Mesenchymal stem cell (in vitro differentiated cells and primary cell): ENCODE measurements around the gene HSD3B1.

Experiments
- DNase-seq: peaks from one replicate; pipeline ENCODE4 v3.0.0-alpha.2; 2013
- H2AFZ ChIP-seq: one replicate; pipeline ENCODE4 v1.6.1; 2013; ENCODE audit warnings: low read depth, mild to moderate bottlenecking, control low read depth, inconsistent platforms, low read length, moderate library complexity
- H2AK5ac ChIP-seq: 2 replicates; pipeline ENCODE4 v1.6.1; 2013; ENCODE audit warnings: low read length, moderate library complexity, mild to moderate bottlenecking, inconsistent platforms; ENCODE audit not compliant: severe bottlenecking
- H2BK120ac ChIP-seq: one replicate; pipeline ENCODE4 v1.6.1; 2013; ENCODE audit warnings: low read depth, mild to moderate bottlenecking, inconsistent platforms, low read length, moderate library complexity
- H2BK12ac ChIP-seq, 2 experiments: one replicate each; pipeline ENCODE4 v1.6.1; 2013; ENCODE audit warnings: inconsistent platforms in 2 of 2, low read length in 2 of 2, mild to moderate bottlenecking in 2 of 2, moderate library complexity in 2 of 2, control low read depth in 1 of 2
- H2BK15ac ChIP-seq: one replicate; pipeline ENCODE4 v1.6.1; 2013; ENCODE audit warnings: mild to moderate bottlenecking, low read depth, inconsistent platforms; ENCODE audit not compliant: poor library complexity, severe bottlenecking
- H2BK5ac ChIP-seq: 2 replicates; pipeline ENCODE4 v1.6.1; 2013; ENCODE audit warnings: low read depth, mild to moderate bottlenecking, low read length, control low read depth, inconsistent platforms; ENCODE audit not compliant: poor library complexity, severe bottlenecking
- H3K14ac ChIP-seq, 2 experiments: one replicate each; pipeline ENCODE4 v1.6.1; 2013; ENCODE audit warnings: inconsistent platforms in 2 of 2, low read length in 2 of 2, control low read depth in 1 of 2, mild to moderate bottlenecking in 1 of 2, moderate library complexity in 1 of 2
- H3K18ac ChIP-seq, 2 experiments: one replicate each; pipeline ENCODE4 v1.6.1; 2013; ENCODE audit warnings: inconsistent platforms in 2 of 2, low read length in 2 of 2, control low read depth in 1 of 2, low read depth in 1 of 2, mild to moderate bottlenecking in 1 of 2
- H3K23ac ChIP-seq, 2 experiments: one replicate each; pipeline ENCODE4 v1.6.1; 2013; ENCODE audit warnings: inconsistent platforms in 2 of 2, low read length in 2 of 2, mild to moderate bottlenecking in 2 of 2, moderate library complexity in 2 of 2, control low read depth in 1 of 2
- H3K27ac ChIP-seq: 2 replicates; pipeline ENCODE4 v1.5.1; 2013; ENCODE audit warnings: mild to moderate bottlenecking, moderate library complexity, low read length, control low read depth, inconsistent platforms; ENCODE audit not compliant: poor library complexity, severe bottlenecking
- H3K27me3 ChIP-seq, 2 experiments: 2 replicates each; pipeline versions ENCODE4 v1.6.1 to v1.7.0; 2013; ENCODE audit warnings: low read length in 2 of 2, mild to moderate bottlenecking in 2 of 2, moderate library complexity in 2 of 2, control low read depth in 1 of 2, inconsistent platforms in 1 of 2; ENCODE audit not compliant: control insufficient read depth in 1 of 2, insufficient read depth in 1 of 2
- H3K36me3 ChIP-seq, 2 experiments: 2 replicates each; pipeline versions ENCODE4 v1.6.1 to v1.7.0; 2013; ENCODE audit warnings: low read length in 2 of 2, control low read depth in 1 of 2, inconsistent platforms in 1 of 2, low read depth in 1 of 2, mild to moderate bottlenecking in 1 of 2; ENCODE audit not compliant: insufficient read depth in 2 of 2, control insufficient read depth in 1 of 2
- H3K4ac ChIP-seq, 2 experiments: one replicate each; pipeline ENCODE4 v1.6.1; 2013; ENCODE audit warnings: inconsistent platforms in 2 of 2, low read length in 2 of 2, mild to moderate bottlenecking in 2 of 2, moderate library complexity in 2 of 2, control low read depth in 1 of 2, low read depth in 1 of 2
- H3K4me1 ChIP-seq: 2 replicates; pipeline ENCODE4 v1.6.1; 2013; ENCODE audit warnings: low read depth, low read length, control low read depth; ENCODE audit not compliant: control insufficient read depth, insufficient read depth
- H3K4me2 ChIP-seq: 2 replicates; pipeline ENCODE4 v1.6.1; 2013; ENCODE audit warnings: low read length, mild to moderate bottlenecking, inconsistent platforms; ENCODE audit not compliant: poor library complexity, severe bottlenecking
- H3K4me3 ChIP-seq, 2 experiments: 2 replicates each; pipeline versions ENCODE4 v1.5.1 to v1.7.0; 2013; ENCODE audit warnings: low read length in 2 of 2, mild to moderate bottlenecking in 2 of 2, control low read depth in 1 of 2, low read depth in 1 of 2; ENCODE audit not compliant: insufficient read depth in 1 of 2
- H3K79me1 ChIP-seq: replicated peaks from 2 replicates; pipeline ENCODE4 v1.6.1; 2013; ENCODE audit warnings: mild to moderate bottlenecking, control low read depth, low read length, inconsistent platforms; ENCODE audit not compliant: poor library complexity, severe bottlenecking
- H3K9ac ChIP-seq: 2 replicates; pipeline ENCODE4 v1.7.0; 2013; ENCODE audit warnings: mild to moderate bottlenecking, low read length, moderate library complexity
- H3K9me3 ChIP-seq: 2 replicates; pipeline ENCODE4 v1.7.0; 2013; ENCODE audit warnings: mild to moderate bottlenecking, low read length; ENCODE audit not compliant: control insufficient read depth
- H4K8ac ChIP-seq: one replicate; pipeline ENCODE4 v1.6.1; 2013; ENCODE audit warnings: inconsistent platforms, mild to moderate bottlenecking, low read length, moderate library complexity
- H4K91ac ChIP-seq: one replicate; pipeline ENCODE4 v1.6.1; 2013; ENCODE audit warnings: mild to moderate bottlenecking, low read length, inconsistent platforms
- WGBS: methylation state at CpG from one replicate; pipeline ENCODE4 v1.1.7; 2013; ENCODE audit warnings: mixed read lengths; 5-methylcytosine and 5-hydroxymethylcytosine counted together

HSD3B1 gene

DNA sequence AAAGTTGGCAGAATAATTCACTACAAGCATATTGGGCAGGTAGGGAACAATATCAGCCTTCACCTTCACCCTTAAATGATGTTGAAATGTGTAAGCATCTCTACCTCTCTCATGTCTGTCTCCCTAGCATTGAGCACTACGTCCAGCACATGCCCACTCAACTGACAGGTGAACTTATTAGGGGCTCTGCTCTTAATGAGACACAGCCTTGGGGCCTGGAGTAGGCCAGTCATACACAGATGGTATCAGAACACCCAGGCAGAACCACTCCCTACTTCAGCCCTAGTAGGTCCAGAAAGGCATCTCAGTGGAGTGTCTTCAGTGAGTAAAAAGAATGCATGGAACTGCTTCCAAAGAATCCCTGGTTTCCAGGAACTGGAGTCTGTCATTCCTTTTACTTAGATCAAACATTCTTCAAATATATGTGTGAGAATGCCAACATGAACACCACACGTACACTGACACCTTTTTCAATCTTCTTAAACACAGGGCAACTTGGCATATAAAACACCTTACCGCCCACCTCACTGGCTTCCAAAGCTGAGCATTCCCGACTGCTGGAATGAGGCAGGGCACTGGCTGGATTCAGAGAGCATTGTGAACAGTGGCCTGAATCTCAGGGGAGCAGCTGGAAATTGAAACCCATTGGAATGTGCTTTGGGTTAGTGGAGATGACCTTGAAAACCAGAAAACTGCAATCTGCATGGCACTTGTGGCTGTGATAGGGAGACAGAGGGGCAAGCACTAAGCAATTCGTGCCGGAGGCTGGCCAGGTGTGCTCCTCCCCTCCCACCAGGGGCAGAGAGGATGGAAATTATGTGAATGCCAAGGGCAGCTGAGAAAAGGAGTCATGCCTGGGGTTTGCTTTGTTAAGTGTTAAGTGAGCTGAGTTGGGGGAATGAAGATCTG, 24.2 kb upstream of the HSD3B1 start:
- Histone ChIP-seq H3K4me1 (no peaks in the 10 kb centered on the region), H3K14ac (no peak overlapping the region), H3K23ac (no peak overlapping the region), H3K18ac (no peak overlapping the region), H4K8ac (no peak overlapping the region), H3K4ac (no peak overlapping the region), H2BK120ac (no peak overlapping the region), H3K27ac (no peak overlapping the region), H2BK15ac (no peak overlapping the region), H4K91ac (no peak overlapping the region), H3K9me3 (no peaks in the 10 kb centered on the region), H3K36me3 (no peaks in the 10 kb centered on the region), H2AFZ (no peak overlapping the region), H2BK12ac (no peak overlapping the region), H3K9ac (no peak overlapping the region), H3K4me3 (no peak overlapping the region), H2AK5ac (no peak overlapping the region), H2BK5ac (no peak overlapping the region), H3K4me2 (no peak overlapping the region), H3K27me3 (peaks cover 7 to 24% of the 10 kb centered on the region in 2 experiments), H3K79me1 (no peaks in the 10 kb centered on the region)
- 57% methylated on average over 6 of the region's 6 CpGs for WGBS
- DNase-seq, result no peak

DNA sequence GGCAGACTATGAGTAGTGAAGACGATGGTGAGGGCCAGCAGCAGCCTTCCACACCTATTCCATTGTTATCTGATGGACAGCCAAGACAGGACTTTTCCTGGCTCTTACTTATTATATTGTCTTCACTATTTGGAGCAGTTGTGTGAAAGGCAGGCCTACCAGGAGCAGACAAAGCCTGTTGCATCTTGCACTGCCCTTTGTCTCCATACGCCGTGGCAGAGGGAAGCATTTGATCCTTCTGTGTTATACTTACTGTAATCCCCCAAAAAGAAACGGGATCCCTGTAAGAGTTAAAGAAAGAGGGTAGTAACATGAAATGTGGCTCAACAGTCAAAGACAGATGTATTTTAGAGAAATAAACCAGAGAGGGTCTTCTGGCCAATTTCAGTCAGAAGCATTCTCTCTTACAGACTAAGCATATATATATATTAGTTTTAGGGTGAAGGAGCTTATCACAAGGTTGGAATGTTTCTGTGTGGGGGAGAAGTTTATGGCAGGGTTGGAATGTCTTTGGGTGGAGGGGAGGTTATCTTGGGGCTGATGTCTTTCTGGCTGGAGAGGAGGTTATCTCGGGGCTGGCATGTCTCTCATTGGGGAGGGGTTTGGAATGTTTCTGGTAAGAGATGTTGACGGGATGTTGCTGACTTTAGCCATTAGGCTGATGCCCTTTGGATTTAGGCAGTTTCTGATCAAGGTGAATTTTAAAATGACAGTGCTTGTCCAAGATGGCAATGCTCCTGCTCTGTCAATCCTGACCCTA, 23.4 kb upstream of the HSD3B1 start:
- no peak overlapping the region for H2BK120ac ChIP-seq
- no peak overlapping the region for H2AK5ac ChIP-seq
- WGBS, result 74% methylated on average over 4 of the region's 6 CpGs
- H2BK5ac ChIP-seq, result no peak overlapping the region
- H2BK15ac ChIP-seq, result no peak overlapping the region
- H2AFZ ChIP-seq, result no peak overlapping the region
- DNase-seq, result no peak
- H3K27me3 ChIP-seq, result peaks cover 15 to 30% of the 10 kb centered on the region in 2 experiments
- H4K91ac ChIP-seq, result no peak overlapping the region
- no peak overlapping the region for H3K4me3 ChIP-seq
- no peak overlapping the region for H3K23ac ChIP-seq
- H4K8ac ChIP-seq, result no peak overlapping the region
- H3K79me1 ChIP-seq, result no peaks in the 10 kb centered on the region
- no peaks in the 10 kb centered on the region for H3K4me1 ChIP-seq
- no peak overlapping the region for H3K27ac ChIP-seq
- H3K9ac ChIP-seq, result no peak overlapping the region
- no peaks in the 10 kb centered on the region for H3K9me3 ChIP-seq
- no peak overlapping the region for H3K14ac ChIP-seq
- no peak overlapping the region for H3K4ac ChIP-seq
- H3K18ac ChIP-seq, result no peak overlapping the region
- H3K4me2 ChIP-seq, result no peak overlapping the region
- H2BK12ac ChIP-seq, result no peak overlapping the region
- no peaks in the 10 kb centered on the region for H3K36me3 ChIP-seq

DNA sequence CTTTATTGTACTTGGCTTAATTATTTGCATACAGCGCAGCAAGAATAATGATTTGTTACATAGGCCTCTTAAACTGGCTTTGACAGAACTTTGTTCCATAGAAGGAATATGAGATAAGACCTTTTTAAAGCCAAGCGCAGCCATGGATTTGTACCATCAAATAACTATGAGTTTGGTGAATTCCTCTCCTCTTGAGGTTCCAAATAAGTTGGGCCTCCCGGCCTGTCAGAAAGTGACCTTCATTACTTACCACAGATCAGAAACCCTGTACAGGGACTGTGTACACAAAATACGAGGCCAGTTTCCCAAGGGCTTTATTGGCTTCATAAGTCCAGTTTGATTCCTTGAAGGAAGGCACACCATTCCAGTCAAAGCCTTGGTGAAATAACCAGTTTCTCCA, 21.8 kb upstream of the HSD3B1 start:
- H3K27ac ChIP-seq, result no peak overlapping the region
- no peak overlapping the region for H2BK12ac ChIP-seq
- H3K9me3 ChIP-seq, result no peaks in the 10 kb centered on the region
- no peak overlapping the region for H3K4me3 ChIP-seq
- H3K14ac ChIP-seq, result no peak overlapping the region
- no peak overlapping the region for H2BK5ac ChIP-seq
- H3K23ac ChIP-seq, result no peak overlapping the region
- WGBS, result 80% methylated on average over 4 of the region's 4 CpGs
- no peak overlapping the region for H4K8ac ChIP-seq
- no peak overlapping the region for H4K91ac ChIP-seq
- H3K27me3 ChIP-seq, result peaks cover 16% of the 10 kb centered on the region in 2 experiments
- no peak overlapping the region for H3K4ac ChIP-seq
- H3K18ac ChIP-seq, result no peak overlapping the region
- no peak for DNase-seq
- no peak overlapping the region for H2BK120ac ChIP-seq
- H2AK5ac ChIP-seq, result no peak overlapping the region
- H3K4me1 ChIP-seq, result no peaks in the 10 kb centered on the region
- no peak overlapping the region for H2BK15ac ChIP-seq
- no peak overlapping the region for H3K4me2 ChIP-seq
- no peak overlapping the region for H3K9ac ChIP-seq
- no peaks in the 10 kb centered on the region for H3K36me3 ChIP-seq
- H2AFZ ChIP-seq, result no peak overlapping the region
- no peaks in the 10 kb centered on the region for H3K79me1 ChIP-seq

DNA sequence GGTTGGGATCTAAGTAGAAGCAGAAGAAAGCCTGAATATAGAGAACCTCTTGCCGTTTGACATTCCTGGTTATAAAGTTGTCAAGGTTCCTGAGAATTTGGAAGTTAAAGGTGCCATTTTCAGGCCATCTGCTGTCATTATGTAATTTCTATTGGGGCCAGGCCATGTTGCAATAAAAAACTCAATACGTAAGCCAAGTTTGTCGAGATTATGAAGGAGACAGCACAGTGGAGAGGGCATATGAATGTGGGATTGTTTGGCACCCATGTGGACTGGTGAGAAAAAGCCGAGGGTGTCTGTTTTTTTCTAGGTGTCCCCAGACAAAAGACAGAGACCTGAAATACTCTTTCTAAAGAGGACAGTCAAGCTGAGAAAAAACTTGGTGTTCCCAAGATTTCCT, 18.8 kb upstream of the HSD3B1 start:
- H3K9me3 ChIP-seq, result no peaks in the 10 kb centered on the region
- no peak for DNase-seq
- H3K14ac ChIP-seq, result no peak overlapping the region

More for the DNA sequence above, 18.8 kb upstream of the HSD3B1 start:
- H3K4me2 ChIP-seq, result no peak overlapping the region
- no peak overlapping the region for H4K8ac ChIP-seq
- no peak overlapping the region for H3K18ac ChIP-seq
- H2AFZ ChIP-seq, result no peak overlapping the region
- no peak overlapping the region for H3K27ac ChIP-seq
- no peak overlapping the region for H3K4me3 ChIP-seq
- no peak overlapping the region for H3K4ac ChIP-seq
- no peak overlapping the region for H2BK120ac ChIP-seq
- H3K23ac ChIP-seq, result no peak overlapping the region
- H3K79me1 ChIP-seq, result no peaks in the 10 kb centered on the region
- no peak overlapping the region for H2BK5ac ChIP-seq
- 77% methylated on average over 4 of the region's 4 CpGs for WGBS
- H2BK12ac ChIP-seq, result no peak overlapping the region
- H3K9ac ChIP-seq, result no peak overlapping the region
- H2AK5ac ChIP-seq, result no peak overlapping the region
- H3K36me3 ChIP-seq, result no peaks in the 10 kb centered on the region
- peaks cover 10 to 15% of the 10 kb centered on the region in 2 experiments for H3K27me3 ChIP-seq
- H3K4me1 ChIP-seq, result no peaks in the 10 kb centered on the region
- H2BK15ac ChIP-seq, result no peak overlapping the region
- H4K91ac ChIP-seq, result no peak overlapping the region
